ENCODE data around the gene SLC46A1.

SLC46A1 gene

DNA sequence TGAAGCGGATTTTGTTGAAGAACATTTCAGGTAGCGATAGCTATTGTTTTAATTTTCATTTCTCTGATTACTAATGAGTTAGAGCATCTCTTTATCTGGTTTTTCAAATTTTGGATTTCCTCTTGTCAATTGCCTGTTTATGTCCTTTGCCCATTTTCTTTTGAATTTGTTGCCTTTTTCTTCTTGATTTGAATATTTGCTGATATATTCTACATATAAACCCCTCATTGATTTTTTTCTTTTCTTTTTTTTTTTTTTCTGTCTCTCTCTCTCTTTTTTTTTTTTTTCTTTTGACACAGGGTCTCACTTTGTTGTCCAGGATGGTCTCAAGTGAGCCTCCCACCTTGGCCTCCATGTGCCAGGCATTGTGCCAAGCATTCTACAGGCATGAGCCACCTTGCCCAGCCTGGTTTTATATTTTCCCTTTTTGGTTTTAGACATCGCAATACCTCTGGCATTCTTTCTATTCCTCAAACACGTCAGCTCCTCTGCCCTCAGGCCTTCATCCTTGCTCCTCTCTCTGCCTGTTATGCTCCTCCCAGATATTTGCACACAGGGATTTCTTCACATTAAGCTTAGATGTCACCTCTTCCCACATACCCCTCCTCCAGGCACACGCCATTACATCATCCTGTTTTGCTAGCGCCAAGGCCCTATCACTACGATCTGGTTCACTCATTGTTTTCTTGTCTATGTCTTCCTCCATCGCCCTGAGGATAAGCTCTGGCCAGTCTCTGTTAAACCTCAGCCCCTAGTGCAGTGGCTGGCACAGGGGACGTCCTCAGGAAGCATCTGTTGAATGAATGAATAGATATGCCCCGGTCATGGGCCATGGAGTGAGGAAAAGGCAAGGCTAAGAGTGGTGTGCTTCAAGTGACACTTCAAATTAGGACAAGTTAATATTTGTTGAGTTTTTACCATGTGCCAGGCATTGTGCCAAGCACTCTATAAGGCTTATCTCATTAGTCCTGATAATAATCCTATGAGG is 25.9 kb downstream of the SLC46A1 start:
- peak; percentile 73 for DNase-seq

DNA sequence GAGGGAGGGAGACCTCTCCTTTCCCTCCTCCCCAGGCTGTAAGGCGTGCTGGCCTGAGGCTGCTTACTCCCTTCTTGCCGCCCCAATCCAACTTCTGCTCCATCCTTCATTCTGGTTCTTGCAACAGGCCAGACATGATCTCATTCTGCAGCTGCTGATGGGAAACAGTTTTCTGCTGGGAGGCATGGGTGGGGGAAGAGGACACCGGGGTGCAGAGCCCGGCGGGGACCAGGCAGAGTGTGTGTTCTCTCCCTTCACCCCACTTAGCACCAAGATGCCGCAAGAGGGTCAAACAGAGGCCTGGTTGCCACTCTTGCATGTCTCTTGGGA is 33.1 kb downstream of the SLC46A1 start:
- no peak for DNase-seq

DNA sequence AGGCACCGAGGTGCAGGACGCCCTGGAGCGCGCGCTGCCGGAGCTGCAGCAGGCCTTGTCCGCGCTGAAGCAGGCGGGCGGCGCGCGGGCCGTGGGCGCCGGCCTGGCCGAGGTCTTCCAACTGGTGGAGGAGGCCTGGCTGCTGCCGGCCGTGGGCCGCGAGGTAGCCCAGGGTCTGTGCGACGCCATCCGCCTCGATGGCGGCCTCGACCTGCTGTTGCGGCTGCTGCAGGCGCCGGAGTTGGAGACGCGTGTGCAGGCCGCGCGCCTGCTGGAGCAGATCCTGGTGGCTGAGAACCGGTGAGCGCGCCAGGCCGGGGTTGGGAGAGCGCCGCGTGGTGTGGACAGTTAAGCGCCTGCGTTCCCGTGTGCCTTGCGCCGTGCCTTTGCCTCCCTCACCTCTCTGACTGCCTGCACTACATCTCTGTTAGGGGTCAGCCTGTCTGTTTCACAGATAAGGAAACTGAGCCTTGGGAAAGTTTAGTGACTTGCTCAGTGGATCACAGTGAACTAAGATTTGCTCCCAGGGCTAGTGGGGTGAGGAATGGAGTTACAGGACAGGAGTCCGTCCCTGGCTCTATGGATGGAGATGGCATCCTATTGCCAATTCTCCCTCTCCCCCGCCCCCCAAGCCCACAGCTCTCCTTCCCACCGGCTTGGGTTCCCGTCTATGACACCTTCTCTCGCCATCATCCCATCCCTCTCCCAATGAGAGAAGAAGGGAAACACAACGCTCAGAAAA is 33.6 kb downstream of the SLC46A1 start:
- DNase-seq = no peak

DNA sequence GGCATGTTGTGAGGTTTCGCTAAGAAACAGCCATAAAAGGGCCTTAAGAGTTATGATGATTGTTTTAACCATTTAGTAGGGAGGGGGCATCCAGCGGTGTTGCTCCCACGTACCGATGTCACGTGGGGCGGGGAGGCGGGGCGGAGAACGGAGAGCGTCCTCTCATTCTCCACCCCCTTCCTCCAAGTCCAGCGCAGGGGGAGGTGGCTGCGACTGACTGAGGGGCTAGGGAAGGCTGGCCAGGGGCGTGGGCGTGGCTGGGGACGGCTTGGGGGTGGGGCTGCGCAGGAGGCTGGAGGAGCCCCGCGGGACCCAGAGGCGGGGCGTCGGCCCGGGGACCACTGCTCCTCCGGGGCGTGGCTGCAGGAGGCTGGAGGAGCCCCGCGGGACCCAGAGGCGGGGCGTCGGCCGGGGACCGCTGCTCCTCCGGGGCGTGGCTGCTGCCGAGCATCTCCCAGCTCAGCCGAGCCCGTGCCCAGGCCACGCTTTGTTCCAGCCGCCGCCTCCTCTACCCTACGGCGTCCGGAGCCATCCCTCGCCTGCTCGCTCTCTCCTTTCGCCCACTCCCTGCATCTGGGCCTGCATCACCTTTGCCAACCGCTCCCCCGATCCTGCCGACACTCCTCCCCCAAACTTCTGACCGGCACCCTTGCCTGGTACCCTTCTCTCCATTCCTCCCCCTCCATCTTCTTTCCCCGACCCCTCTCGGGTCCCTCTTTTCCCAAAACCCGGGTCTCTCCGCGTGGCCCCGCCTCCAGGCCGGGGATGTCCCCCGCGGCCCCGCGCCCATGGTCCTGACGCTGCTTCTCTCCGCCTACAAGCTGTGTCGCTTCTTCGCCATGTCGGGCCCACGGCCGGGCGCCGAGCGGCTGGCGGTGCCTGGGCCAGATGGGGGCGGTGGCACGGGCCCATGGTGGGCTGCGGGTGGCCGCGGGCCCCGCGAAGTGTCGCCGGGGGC is 34.5 kb downstream of the SLC46A1 start, which contains the start of gene SARM1:
Gene SARM1 (plus strand): TSS at position 450 of the 958 bp plus-strand sequence. CDS start 339 bp downstream, at position 789.
- peak; percentile 89 for DNase-seq

DNA sequence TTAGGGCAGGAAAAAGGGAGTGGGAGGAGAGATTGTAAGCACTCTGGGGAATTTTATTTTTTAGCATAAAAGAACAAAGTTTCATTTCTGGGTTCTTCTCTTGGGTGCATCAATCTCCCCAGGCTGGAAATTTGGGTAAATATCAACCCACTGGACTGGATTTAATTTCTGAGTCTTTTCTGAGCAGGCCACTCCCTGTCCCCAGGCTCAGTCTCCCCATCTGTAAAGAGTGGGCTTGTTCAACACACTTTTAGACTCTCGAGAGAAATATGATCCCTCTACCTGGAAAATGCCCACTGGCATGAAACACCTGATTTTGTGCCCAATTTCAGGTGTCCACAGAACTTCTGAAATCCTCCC is 35.3 kb downstream of the SLC46A1 start:
- no peak for DNase-seq

DNA sequence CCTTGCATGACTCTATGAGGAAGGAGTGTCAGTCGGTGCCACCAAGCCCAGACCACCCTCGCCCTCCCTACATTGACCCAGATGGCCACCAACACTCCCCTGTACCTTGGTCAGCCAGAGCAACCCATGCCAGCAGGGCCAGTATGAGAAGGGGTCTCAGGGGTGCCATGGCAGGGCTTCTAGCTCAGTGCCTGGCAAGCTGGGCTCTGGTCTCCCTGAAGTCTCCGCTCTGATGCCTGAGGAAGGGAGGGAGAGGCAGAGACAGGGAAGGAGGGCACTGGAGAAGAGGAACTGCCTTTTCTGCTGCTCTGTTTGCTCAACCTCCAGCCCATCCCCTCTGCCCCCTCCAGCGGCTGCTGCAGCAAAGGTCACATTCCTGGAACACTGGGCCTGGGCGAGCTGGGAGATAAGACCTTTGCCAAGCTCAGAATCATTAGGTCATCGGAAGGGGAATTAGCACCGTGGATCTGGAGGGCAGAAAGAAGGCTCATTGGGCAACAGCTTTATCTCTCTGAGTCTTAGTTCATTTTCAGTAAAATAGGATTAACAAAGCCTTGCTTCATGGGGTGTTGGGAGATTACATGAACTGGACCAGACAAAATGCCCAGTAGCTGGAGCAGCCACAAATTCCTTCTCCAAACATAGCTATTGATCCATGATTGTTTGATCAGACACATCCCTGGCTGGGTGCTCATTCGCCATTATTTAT is 35.8 kb downstream of the SLC46A1 start, which contains the start of gene VTN:
Gene VTN (minus strand): TSS at position 273 of the 709 bp plus-strand sequence. CDS start 104 bp downstream, at position 169.
- DNase-seq = peak; percentile 97

DNA sequence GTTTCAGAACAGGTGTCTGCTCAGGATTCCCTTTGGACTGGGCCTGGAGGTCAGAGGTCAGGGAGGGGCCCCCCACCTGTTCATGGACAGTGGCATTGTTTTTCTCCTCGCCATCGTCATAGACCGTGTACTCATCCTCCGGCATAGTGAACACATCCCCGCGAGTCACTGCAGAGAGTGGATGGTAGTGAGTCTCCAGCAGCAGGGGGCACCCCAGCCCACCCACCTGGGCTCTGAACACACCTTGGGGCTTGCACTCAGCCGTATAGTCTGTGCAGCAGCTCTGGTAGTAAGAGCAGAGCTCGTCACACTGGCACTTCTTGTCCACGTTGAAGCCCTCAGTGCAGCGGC is 36.4 kb downstream of the SLC46A1 start:
- no peak for DNase-seq

DNA sequence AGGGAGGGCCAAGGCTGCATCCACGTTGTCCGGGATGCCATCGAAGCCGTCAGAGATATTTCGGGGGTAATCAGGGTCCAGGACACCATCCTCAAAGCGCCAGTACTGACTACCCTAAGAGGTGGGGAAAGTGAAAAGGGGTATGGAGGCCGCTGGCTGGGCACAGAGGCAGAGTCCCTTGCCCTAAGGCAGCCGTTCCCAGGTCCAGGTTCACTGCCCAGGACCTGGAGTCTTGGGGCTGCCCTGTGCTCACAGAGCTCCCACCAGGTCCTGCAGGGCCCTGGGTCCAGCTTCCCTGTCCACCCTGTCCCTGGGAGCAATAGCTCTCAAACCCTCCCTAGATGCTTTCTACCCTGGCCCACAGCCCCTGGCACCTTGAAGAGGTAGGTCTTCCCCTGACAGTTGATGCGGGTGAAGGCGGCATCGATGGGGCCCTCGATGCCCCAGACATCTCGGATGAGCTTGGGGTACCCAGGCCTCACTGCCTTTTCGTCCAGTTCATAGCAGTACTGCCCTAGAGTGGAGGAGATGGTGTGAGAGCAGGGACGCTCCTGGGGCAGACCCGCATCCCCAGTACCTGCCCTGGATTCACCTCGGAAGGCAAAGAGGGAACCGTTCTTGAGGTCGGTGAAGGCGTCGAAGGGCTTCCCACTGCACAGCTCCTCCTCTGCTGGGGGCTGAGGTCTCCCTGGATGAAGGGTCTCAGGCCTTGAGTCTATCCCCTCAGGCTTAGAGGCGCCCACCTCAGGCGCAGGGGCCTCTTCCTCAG is 36.9 kb downstream of the SLC46A1 start:
- DNase-seq = no peak

DNA sequence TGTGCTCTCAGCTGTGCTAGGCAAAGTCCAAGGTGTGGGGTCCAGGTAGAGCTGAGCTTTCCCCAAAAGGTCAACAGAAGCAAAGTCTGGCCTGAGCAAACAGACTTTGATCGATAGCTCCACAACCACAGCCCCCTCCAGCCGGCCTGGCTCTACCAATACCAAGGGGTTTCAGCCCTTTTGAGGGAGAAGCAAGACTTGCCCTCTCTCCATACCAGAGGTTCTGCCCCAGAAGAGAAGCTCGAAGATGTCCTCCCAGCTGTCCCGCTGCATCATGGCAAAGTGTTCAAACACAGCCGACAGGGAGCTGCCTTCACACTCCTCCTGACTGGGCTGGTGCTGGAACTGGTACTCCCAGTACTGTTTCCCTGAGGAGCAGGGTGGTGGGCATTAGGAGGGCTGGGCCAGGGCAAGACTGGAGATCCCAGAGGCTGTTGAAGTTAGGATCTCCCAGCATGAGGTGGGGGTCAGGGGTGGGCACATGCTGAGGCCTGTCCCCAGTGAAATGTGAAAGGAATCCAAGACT is 37.6 kb downstream of the SLC46A1 start:
- no peak for DNase-seq

DNA sequence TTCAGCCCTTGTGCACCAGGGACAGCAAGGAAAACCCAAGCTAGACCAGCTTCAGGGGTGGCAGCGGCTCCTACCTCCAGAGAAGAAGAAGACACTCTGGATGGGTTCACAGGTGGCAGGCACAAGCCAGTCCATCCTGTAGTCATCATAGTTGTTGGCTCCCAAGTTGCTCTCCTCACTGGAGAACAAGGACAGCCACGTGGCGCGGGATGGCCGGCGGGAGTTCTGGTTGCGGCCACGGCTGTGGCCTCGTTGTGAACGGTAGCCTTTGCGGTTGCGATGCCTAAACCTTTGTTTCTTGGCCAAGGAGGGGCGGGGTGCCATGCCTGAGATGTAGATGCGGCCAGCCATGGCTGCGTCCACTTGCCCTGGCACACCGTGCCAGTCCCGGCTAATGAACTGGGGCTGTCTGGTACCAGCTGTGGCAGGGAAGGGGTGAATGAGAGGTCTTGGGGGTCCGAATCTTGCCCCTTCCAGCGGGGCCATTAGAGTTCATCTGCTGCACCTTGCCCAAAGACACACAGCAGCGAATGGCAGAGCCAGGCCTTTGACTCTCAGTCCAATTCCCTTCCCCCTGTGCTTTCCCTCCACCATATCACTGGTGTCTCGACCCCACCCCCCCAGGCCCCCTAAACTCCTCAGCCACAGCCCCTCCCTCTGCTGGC is 38.2 kb downstream of the SLC46A1 start:
- DNase-seq = no peak

DNA sequence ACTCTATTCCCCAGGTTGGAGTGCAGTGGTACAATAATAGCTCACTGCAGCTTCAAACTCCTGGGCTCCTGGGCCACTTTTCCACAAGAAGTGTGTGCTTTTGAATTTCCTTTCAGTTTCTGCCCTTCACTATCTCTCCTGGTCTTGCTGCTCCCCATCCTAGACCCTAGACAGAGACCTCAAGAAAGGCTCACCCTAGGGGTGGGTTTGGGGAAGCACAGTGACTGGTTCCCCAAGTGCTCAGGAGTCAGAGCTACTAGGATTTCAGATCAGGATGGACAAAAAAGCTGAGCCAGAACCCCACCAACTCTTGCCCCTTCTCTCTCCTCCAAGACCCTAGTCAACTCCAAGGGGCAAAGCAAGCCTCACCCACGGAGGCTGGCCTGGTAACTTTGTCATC is 39.4 kb downstream of the SLC46A1 start:
- peak; percentile 49 for DNase-seq

DNA sequence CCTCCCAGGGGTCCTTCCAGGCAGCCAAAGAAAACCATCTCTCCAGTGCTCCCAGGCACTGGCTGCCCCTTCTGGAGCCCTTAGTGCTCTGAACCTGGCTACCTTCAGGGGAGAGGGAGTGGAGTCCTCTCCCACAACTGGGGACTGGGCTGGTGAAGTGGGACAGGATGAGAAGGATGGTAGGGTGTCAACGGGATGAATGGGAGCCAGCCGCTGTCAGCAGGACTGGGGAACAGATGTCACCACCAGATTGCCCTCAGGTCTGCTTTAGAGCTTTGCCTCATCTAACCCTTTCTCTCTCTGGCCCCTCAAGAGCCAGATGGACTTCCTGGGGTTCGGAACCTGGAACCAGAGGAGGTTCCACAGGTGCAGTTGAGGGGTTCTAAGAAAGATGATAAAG is 40.5 kb downstream of the SLC46A1 start:
- DNase-seq = no peak

DNA sequence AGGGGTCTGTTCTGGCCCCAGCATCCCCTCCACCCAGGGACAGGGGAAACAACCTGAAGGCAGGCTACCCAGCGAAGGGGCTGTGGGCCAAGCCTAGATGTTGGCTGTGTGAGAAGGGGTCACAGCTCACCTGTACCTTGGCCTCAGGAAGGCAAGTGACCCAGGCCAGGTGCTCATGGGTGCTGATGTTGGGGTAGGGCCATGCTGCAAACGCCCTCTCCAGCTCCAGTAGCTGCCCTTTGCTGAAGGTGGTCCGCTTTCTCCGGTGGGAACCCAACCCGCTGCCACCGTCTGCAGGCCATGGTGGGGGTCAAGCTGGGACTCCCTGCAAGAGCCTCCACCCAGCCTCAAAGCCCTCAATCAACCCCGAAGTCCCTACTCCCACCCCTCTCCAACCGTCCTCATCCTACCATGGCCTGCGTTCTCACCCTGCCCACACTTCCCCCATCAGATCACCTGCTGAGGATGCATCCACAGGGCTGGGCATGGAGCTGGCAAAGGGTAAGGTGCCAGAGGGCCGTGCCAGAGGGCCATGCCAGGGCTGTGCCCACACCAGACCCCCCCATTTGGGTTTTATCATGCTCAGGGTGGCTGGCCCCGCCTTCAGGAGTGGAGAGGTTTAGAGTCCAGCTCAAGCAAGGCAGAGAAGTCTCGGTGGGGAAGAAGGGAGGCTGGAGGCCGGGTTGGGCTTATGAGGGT is 41.2 kb downstream of the SLC46A1 start, which contains the start of gene SEBOX:
Gene SEBOX (minus strand): TSS at position 535 of the 699 bp plus-strand sequence. CDS start 48 bp downstream, at position 487.
- DNase-seq = no peak

DNA sequence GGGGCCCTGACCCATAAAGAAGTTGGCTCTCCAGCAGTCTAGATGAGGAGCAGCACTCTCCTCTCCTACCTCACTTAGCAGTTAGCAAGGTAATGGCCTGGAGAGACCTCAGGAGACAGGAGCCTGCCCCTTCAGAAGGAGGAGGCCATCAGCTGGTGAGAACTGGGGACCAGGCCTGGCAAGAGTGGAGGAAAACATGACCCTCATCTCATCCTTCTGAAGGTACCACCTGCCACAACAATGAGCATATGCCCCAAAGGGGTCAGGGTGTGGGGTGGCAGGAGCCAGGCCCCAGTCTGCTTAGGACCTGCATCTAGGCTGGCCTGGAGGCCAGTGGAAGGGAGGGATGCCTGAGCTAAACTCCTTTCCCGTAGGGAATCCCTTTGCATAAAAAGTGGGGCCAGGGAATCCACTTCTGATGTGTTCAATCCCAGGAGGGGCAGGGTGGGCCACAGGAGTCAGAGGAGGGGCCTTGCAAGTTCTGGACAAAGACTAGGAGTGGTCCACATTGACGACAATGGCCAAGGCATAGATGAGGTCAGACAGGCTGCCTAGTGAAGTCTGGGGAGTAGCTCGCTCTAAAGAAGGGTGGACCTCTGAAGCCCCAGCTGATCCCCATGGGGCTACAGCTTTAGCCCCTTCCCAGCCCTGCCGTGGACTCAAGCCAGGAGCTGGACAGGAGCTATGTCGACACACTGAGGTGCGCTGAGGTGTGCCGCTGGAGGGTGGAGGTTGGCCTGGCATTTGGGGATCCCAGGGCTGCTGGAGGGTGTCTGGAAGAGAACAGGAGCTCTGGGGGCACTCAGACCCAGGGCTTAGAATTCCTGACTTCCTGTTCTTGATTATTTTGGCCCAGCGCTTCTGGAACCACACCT is 42.0 kb downstream of the SLC46A1 start:
- no peak for DNase-seq

DNA sequence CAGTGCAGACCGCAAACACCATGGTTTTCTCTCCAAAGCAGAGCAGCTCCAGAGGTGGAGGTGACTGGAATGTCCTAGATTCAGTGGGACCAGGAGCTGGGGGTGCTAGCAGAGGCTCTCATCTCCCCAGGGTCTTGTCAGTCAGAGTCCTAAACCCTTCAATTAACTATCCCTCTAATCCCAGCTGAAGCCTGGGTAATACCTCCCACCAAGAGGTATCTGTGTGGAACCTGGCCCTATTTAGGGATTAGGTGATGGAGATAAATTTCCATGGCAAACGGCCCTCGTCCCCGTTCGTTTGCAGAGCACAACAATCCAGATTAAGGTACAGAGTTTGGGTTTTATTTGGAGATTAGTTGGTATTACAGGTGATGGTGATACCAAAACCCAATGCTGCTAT is 42.8 kb downstream of the SLC46A1 start:
- DNase-seq = no peak

DNA sequence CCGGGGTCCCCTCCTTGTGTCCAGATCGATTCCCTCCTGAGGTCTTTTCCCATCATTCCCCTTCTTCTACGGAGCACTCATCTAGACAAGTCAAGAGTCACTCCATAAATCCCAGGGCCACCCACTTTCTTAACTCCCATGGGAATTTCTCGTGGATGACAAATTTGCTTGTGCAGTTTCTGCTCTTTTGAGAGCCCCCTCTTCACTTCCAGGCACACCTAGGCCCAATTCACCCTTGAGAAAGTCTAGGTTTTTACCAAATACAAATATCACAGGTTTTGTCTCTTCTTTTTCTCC is 48.2 kb downstream of the SLC46A1 start:
- DNase-seq = no peak

DNA sequence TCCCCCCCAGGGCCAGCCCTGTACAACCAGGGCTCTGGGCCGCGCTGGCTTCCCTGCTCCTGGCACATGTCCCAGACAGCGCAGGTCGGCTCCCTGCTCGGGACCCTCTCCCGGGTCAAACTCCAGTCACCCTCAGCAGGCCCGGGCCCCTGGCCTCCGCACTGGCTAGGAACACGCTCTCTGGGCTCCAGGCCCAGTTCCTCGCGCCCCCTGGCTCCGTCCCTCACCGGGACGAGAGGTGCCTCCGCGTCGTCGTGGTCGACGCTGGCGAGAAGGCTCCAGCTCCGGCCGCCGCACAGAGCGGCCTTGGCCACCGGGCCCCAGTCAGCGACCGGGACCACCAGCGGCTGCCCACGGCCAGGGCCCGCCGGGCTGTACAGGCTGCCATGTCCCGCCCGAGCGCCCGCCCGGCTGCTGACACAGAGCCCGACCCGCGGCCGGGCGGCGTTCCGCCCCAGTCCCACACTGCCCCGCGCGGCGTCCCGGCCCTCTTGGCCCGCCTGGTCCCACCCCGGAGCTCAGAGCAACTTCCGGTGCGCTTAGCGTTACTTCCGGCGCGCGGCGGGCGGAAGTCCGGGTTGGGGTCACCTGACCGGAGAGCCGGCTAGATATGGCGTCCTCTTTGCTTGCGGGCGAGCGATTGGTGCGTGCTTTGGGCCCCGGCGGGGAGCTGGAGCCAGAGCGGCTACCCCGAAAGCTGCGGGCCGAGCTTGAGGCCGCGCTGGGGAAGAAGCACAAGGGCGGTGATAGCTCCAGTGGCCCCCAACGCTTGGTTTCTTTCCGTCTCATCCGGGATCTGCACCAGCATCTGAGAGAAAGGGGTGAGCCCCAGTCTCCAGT is 48.7 kb downstream of the SLC46A1 start, which contains the start of gene POLDIP2:
Gene POLDIP2 (minus strand): TSS at position 467 of the 840 bp plus-strand sequence. CDS start 79 bp downstream, at position 388.
- DNase-seq = peak; percentile 98

DNA sequence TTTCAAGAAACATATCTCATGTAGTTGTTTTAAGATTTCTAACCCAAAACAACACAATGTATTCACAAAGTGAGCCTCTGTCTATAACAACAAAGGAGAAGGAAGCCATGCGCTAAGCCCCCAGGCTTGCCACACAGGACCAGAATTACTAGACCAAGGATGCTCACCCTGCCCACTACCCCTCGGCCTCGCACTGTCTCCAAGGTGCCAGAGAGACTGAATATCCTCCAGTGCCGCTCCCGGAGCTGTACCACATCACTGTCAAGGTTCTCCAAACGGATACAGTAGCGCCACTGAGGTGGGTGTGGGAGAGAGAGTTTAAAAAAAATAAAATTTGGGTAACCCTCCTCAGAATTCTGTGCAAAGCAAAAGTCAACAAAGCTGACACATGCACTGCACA is 55.7 kb downstream of the SLC46A1 start:
- no peak for DNase-seq
